Esophagus muscularis mucosa (tissue), 4 donors: ENCODE results near the gene CNNM4. TPM values are rescaled to one million over a fixed set of nuclear protein-coding genes. Genes with fewer than 3 reads are reported as not detected.
A peak's percentile ranks its signal among the peaks of the same experiment; 100 is the strongest.

Experiments
- DNase-seq: peaks from one replicate; pipeline ENCODE4 v3.0.0-alpha.2; 2017; ENCODE audit errors: extremely low spot score
- H3K27ac ChIP-seq, 4 donors: fragments of 200-600 bp; sonication (generic); replicated peaks in 1 of 4; 1 replicate in 3 of 4; 2 replicates in 1 of 4; pipeline ENCODE4 v1.5.1; 2016 to 2019; ENCODE audit warnings: mild to moderate bottlenecking in 1 of 4
- H3K27me3 ChIP-seq, 4 donors: fragments of 200-600 bp; sonication (generic); one replicate each; pipeline versions ENCODE4 v1.5.1 to v1.6.0; 2016 to 2019
- H3K36me3 ChIP-seq, 4 donors: fragments of 200-600 bp; sonication (generic); one replicate each; pipeline ENCODE4 v1.5.1; 2016 to 2019
- H3K4me1 ChIP-seq, 4 donors: fragments of 200-600 bp; sonication (generic); one replicate each; pipeline ENCODE4 v1.5.1; 2016 to 2019
- H3K4me3 ChIP-seq, 4 donors: fragments of 200-600 bp; sonication (generic); 1 replicate in 2 of 4; 2 replicates in 2 of 4; pipeline ENCODE4 v1.5.1; 2016 to 2019; ENCODE audit warnings: mild to moderate bottlenecking in 4 of 4, moderate library complexity in 1 of 4
- H3K9me3 ChIP-seq, 4 donors: fragments of 200-600 bp; sonication (generic); 1 replicate in 3 of 4; 2 replicates in 1 of 4; pipeline ENCODE4 v1.5.1; 2016 to 2019
- EP300 ChIP-seq: sonication (generic); formaldehyde crosslinking; IDR thresholded peaks from one replicate; pipeline ENCODE4 v1.6.1; 2017; ENCODE audit warnings: antibody characterized with exemption
- POLR2A ChIP-seq: fragments of 450-650 bp; IDR thresholded peaks from one replicate; pipeline ENCODE4 v1.6.1; 2017; ENCODE audit warnings: antibody characterized with exemption, moderate library complexity, mild to moderate bottlenecking, low read depth
- POLR2AphosphoS5 ChIP-seq, 2 donors: sonication (generic); formaldehyde crosslinking; IDR thresholded peaks; one replicate each; pipeline ENCODE4 v1.6.1; 2017; ENCODE audit warnings: antibody characterized with exemption in 2 of 2
- WGBS: methylation state at CpG from one replicate; pipeline ENCODE4 v1.1.5; 2018; 5-methylcytosine and 5-hydroxymethylcytosine counted together
- intact Hi-C: fragments of 100-400 bp; cut with DNase I; formaldehyde crosslinking; loops from one replicate; pipeline ENCODE4 v1.15.1; 2023
- total RNA-seq, 4 donors: library from RNA; depleted of rRNA; stranded (reverse); fragments of >200 nt; gene quantifications; one replicate each; pipeline versions ENCODE4 v1.1.0 to v1.2.1, GENCODE V29; 2016
- TF ChIP-seq, protein P1 (sequence below), 3 experiments: fragments of 200-600 bp in 2 of 3; fragments of 450-650 bp in 1 of 3; sonication (generic) in 2 of 3; IDR thresholded peaks; one replicate each; pipeline ENCODE4 v1.5.1; 2017 to 2019; ENCODE audit warnings: antibody characterized with exemption in 3 of 3, mild to moderate bottlenecking in 2 of 3, moderate library complexity in 1 of 3

The CNNM4 gene
- total RNA-seq, 4 donors from 2014 or later = 3.3 to 7.5 (median 5.3) TPM

DNA sequence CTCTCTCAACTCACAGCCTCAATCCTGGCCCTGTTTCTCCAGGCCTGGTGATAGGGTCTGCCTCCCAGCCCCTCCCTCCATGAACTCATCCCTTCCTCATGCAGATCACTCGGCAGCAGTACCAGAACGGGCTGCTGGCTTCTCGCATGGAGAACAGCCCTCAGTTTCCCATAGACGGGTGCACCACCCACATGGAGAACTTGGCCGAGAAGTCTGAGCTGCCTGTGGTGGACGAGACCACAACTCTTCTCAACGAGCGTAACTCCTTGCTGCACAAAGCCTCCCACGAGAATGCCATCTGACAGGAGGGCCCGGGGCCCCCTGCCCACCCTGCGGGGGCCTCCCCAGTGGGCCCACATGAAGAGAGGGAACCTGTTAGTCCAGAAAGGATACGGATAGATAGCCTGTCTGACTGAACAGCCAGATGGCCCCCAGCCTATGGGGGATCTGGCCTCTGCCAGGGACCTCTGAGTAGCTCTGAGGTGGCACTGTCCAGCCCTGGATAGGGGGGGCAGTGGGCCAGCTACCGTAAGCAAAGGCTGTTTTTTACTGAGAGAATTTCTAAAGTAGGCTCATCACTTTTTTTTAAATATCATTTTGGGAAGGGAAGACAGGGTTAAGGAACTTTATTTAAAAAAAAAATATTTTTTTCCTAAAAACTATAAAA lies 48.6 kb downstream of the CNNM4 start:
- DNase-seq = no peak
- H3K4me3 ChIP-seq = no peak overlapping the region
- intact Hi-C loops = no loop called here
- H3K27me3 ChIP-seq = no peaks in the 10 kb centered on the region
- TF ChIP-seq EP300 = no peak
- no peak for TF ChIP-seq POLR2A
- TF ChIP-seq, protein P1, sequence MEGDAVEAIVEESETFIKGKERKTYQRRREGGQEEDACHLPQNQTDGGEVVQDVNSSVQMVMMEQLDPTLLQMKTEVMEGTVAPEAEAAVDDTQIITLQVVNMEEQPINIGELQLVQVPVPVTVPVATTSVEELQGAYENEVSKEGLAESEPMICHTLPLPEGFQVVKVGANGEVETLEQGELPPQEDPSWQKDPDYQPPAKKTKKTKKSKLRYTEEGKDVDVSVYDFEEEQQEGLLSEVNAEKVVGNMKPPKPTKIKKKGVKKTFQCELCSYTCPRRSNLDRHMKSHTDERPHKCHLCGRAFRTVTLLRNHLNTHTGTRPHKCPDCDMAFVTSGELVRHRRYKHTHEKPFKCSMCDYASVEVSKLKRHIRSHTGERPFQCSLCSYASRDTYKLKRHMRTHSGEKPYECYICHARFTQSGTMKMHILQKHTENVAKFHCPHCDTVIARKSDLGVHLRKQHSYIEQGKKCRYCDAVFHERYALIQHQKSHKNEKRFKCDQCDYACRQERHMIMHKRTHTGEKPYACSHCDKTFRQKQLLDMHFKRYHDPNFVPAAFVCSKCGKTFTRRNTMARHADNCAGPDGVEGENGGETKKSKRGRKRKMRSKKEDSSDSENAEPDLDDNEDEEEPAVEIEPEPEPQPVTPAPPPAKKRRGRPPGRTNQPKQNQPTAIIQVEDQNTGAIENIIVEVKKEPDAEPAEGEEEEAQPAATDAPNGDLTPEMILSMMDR (IDR thresholded peaks at IDR 0.05) = no peak
- peaks cover 9 to 19% (median 11%) of the 10 kb centered on the region in 4 donors for H3K4me1 ChIP-seq
- H3K27ac ChIP-seq = no peak overlapping the region
- H3K36me3 ChIP-seq = peaks cover 1 to 35% (median 17%) of the 10 kb centered on the region in 4 donors
- H3K9me3 ChIP-seq = no peaks in the 10 kb centered on the region
- WGBS = 71% methylated on average over 6 of the region's 13 CpGs

DNA sequence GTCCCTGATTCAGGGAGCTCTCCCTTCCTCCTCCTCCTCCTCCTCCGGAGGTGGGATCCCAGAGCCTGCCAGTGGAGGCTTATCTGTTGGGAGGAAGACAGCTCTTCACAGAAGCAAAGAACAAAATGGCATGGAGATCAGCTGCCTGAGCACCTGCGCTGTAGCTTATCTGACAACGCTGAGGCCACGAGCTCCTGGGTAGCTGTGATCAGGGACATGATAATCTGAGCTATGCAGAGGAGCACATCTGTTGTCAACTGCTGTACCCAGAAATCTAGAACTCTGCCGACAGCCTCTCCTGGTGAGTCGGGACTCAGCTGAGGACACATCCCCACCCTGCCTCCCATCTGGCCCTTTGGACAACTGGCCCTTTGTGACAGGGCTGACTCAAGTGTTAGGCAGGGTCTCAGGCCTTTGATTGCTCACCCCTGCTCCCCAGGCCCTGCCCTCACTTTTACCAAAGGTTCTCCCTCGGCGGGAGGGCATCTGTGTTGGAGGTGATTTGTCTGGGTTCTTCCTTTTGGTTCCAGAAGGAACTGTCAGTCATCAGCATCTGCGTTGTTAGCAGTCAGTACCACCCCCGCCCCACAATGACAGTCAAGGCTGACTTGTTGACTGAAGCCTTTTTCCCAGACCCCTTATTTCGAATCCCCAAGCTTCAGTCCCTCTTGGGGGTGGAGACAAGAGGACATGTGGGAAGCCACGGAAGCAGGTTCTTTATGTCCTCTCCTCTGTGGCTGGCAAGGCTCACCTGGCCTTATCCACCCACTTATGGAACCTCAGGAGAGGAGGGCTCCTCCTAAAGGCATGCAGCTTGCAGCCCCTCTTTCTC lies 49.5 kb downstream of the CNNM4 start:
- DNase-seq = no peak
- Histone ChIP-seq H3K4me1 (peaks cover 13 to 19% (median 14%) of the 10 kb centered on the region in 4 donors), H3K27ac (no peak overlapping the region), H3K27me3 (no peaks in the 10 kb centered on the region), H3K4me3 (no peak overlapping the region), H3K9me3 (no peaks in the 10 kb centered on the region), H3K36me3 (peaks cover 0 to 33% (median 14%) of the 10 kb centered on the region in 4 donors)
- WGBS = 86% methylated on average over 10 of the region's 12 CpGs
- intact Hi-C loops = loop anchor here (10.0 kb wide), 1 partner anchor 175 kb away; the partner anchor contains the start of gene KANSL3
- no peak for TF ChIP-seq POLR2AphosphoS5 (IDR thresholded peaks at IDR 0.05)
- TF ChIP-seq, protein P1 (IDR thresholded peaks at IDR 0.05) = no peak
- no peak for TF ChIP-seq EP300
- no peak for TF ChIP-seq POLR2A

DNA sequence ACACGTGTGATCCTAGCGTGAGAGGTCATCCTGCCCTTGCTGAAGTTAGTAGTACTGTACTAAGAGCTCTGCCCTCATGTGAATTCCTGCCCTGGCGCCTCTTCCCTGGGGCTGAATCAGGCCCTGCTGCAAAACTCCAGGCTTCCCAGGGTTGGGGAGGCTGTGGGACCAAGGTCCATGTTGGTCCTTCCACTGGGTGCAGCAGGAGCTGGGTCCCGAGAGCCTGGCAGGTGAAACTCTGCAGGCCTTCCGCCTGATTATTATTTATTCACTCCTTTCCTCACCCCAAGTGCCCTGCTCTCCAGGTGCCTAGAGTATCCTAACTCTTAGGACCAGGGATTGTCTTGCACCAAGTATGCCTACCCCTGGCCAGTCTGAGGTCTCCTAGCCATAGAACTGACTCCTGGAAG lies 50.1 kb downstream of the CNNM4 start:
- Histone ChIP-seq H3K27ac (no peak overlapping the region), H3K4me3 (no peak overlapping the region), H3K27me3 (no peaks in the 10 kb centered on the region), H3K9me3 (no peaks in the 10 kb centered on the region), H3K4me1 (peaks cover 16 to 19% (median 17%) of the 10 kb centered on the region in 4 donors), H3K36me3 (peaks cover 0 to 33% (median 14%) of the 10 kb centered on the region in 4 donors)
- TF ChIP-seq, protein P1 (IDR thresholded peaks at IDR 0.05) = no peak
- TF ChIP-seq POLR2AphosphoS5 (IDR thresholded peaks at IDR 0.05) (no peak), EP300 (no peak), POLR2A (no peak)
- DNase-seq = no peak
- intact Hi-C loops = loop anchor here (10.0 kb wide), 1 partner anchor 176 kb away; the partner anchor contains the start of gene KANSL3
- 93% methylated on average over 2 of the region's 5 CpGs for WGBS

DNA sequence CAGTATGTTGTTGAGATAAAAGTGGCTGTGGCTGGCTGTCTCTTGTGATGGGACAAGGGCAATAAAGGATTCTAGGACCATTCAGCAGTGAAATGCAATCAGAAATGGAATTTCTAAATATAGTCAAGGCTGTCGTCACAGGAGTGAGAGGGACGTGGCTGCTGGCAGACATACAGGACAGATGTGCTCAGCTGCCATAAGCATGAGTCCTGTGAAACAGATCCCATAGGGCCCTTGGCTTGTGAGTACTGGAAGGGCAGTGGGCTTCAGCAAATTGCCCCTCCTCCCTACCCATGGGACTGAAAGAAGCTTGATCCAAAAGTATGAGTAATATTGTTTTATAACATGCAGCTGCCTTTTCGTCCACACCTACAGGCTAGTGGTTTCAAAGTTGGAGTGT lies 51.2 kb downstream of the CNNM4 start:
- H3K4me3 ChIP-seq = no peak overlapping the region
- no peak for DNase-seq
- intact Hi-C loops = loop anchor here (10.0 kb wide), 1 partner anchor 177 kb away; the partner anchor contains the start of gene KANSL3
- no peaks in the 10 kb centered on the region for H3K27me3 ChIP-seq
- no peaks in the 10 kb centered on the region for H3K9me3 ChIP-seq
- WGBS = 46% methylated on average over 3 of the region's 3 CpGs
- H3K4me1 ChIP-seq = peaks cover 16 to 19% (median 18%) of the 10 kb centered on the region in 4 donors
- TF ChIP-seq POLR2A = no peak
- TF ChIP-seq POLR2AphosphoS5 (IDR thresholded peaks at IDR 0.05) = peak; percentile 47 to 63
- H3K36me3 ChIP-seq = peaks cover 0 to 33% (median 14%) of the 10 kb centered on the region in 4 donors
- H3K27ac ChIP-seq = peak overlapping the region in 1 of 4 donors; percentile 30

DNA sequence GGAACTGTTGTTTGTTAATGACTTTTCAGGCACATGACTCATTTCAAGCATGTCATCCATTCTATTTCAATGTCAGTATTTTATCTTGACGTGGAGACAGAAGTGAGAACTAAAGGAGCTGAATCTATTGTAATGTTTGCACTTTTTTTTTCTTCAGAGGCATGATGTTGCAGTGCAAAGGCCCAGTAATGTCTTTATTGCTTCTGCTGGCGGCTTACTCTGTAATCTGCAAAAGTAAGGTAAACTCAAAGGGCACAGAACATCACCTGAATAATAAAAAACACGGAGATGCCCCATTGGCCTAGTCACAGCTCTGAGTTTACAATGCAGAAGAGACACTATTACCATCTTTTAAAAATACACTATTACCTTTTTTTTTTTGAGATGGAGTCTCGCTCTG lies 53.0 kb downstream of the CNNM4 start:
- Histone ChIP-seq H3K27me3 (no peaks in the 10 kb centered on the region), H3K9me3 (no peaks in the 10 kb centered on the region), H3K27ac (no peak overlapping the region), H3K4me1 (peaks cover 31 to 36% (median 35%) of the 10 kb centered on the region in 4 donors), H3K4me3 (no peak overlapping the region), H3K36me3 (peaks cover 0 to 28% (median 11%) of the 10 kb centered on the region in 4 donors)
- TF ChIP-seq, protein P1 (IDR thresholded peaks at IDR 0.05) = no peak
- TF ChIP-seq POLR2A (no peak), EP300 (no peak), POLR2AphosphoS5 (IDR thresholded peaks at IDR 0.05) (no peak)
- intact Hi-C loops = loop anchor here (10.0 kb wide), 1 partner anchor 179 kb away; the partner anchor contains the start of gene KANSL3
- WGBS = 92% methylated on average over 4 of the region's 4 CpGs
- no peak for DNase-seq
